GM12878 (cell line): ENCODE data around the gene ANO1. TPM values are rescaled to one million over a fixed set of nuclear protein-coding genes. Genes with fewer than 3 reads are reported as not detected.
A peak's percentile ranks its signal among the peaks of the same experiment; 100 is the strongest.

ENCODE experiments used
- ATAC-seq: fragments of 200-7000 bp; cut with Tn5 transposase; 3 replicates; pipeline ENCODE4 v1.9.1; 2020; ENCODE audit warnings: mild to moderate bottlenecking, moderate library complexity
- BruUV-seq: library from RNA; stranded (reverse); fragments of 400-500 nt; replicated peaks from 2 replicates; lab custom pipeline; 2021; lab: Mats Ljungman, UMichigan
- CTCF ChIA-PET: fragments of 300-600 bp; sonication (Branson Sonifier 250); formaldehyde crosslinking; extraction: SDS; loops from one replicate; lab custom pipeline; 2021; ENCODE audit warnings: inconsistent platforms; lab: Yijun Ruan, JAX
- POLR2A ChIA-PET: fragments of 350-600 bp; formaldehyde crosslinking; extraction: SDS; loops from one replicate; lab custom pipeline; 2021; ENCODE audit warnings: inconsistent platforms; lab: Charles Lee
- RAD21 ChIA-PET: fragments of 300-600 bp; sonication (Branson Sonifier 250); formaldehyde crosslinking; loops from one replicate; lab custom pipeline; 2023; ENCODE audit warnings: antibody characterized with exemption; ENCODE audit not compliant: unreplicated experiment; lab: Charles Lee
- SMC1A ChIA-PET: fragments of 300-600 bp; sonication (Branson Sonifier 250); formaldehyde crosslinking; loops from one replicate; lab custom pipeline; 2023; ENCODE audit not compliant: unreplicated experiment, uncharacterized antibody; lab: Charles Lee
- DNase-seq: peaks from one replicate; pipeline ENCODE4 v3.0.0-alpha.2; 2011; ENCODE audit warnings: low read depth, low spot score
- FAIRE-seq: peaks from 3 replicates; lab custom pipeline; 2011; peaks lifted over from hg19 to GRCh38; lab: Jason Lieb, UNC
- H2AFZ ChIP-seq: 2 replicates; pipeline ENCODE4 v1.6.0; 2011; ENCODE audit warnings: low read depth, low read length, control low read depth; ENCODE audit not compliant: control insufficient read depth
- H3K27ac ChIP-seq: 2 replicates; pipeline ENCODE4 v1.5.1; 2011; ENCODE audit warnings: control low read depth; ENCODE audit not compliant: control insufficient read depth, insufficient read depth
- H3K27me3 ChIP-seq, 2 experiments: replicated peaks in 1 of 2; 2 replicates each; pipeline versions ENCODE4 v1.6.0 to v1.6.1; 2011; ENCODE audit warnings: low read length in 1 of 2; ENCODE audit not compliant: control insufficient read depth in 2 of 2, insufficient read depth in 2 of 2
- H3K36me3 ChIP-seq, 2 experiments: 2 replicates each; pipeline ENCODE4 v1.5.1; 2011; ENCODE audit warnings: low read length in 1 of 2; ENCODE audit not compliant: control insufficient read depth in 2 of 2, insufficient read depth in 2 of 2
- H3K4me1 ChIP-seq: 2 replicates; pipeline ENCODE4 v1.6.1; 2011; ENCODE audit warnings: mild to moderate bottlenecking, low read length, moderate library complexity, mixed read lengths; ENCODE audit not compliant: control insufficient read depth, insufficient read depth
- H3K4me2 ChIP-seq: 2 replicates; pipeline ENCODE4 v1.6.0; 2011; ENCODE audit warnings: control low read depth; ENCODE audit not compliant: control insufficient read depth, insufficient read depth
- H3K4me3 ChIP-seq: fragments of 200-600 bp; sonication (generic); 2 replicates; pipeline ENCODE4 v1.5.1; 2016
- H3K79me2 ChIP-seq: 2 replicates; pipeline ENCODE4 v1.6.0; 2011; ENCODE audit warnings: low read length; ENCODE audit not compliant: control insufficient read depth, insufficient read depth
- H3K9ac ChIP-seq: 2 replicates; pipeline ENCODE4 v1.8.0; 2011; ENCODE audit warnings: low read length, control low read depth, mixed read lengths; ENCODE audit not compliant: control insufficient read depth, insufficient read depth
- H3K9me3 ChIP-seq: replicated peaks from 3 replicates; pipeline ENCODE4 v1.5.1; 2011; ENCODE audit warnings: mild to moderate bottlenecking, low read length; ENCODE audit not compliant: control insufficient read depth, insufficient read depth
- H4K20me1 ChIP-seq: 2 replicates; pipeline ENCODE4 v1.6.0; 2011; ENCODE audit not compliant: control insufficient read depth, insufficient read depth
- BHLHE40 ChIP-seq, 2 experiments: fragments of 450-650 bp in 1 of 2; IDR thresholded peaks; 2 replicates each; pipeline ENCODE4 v1.6.1; 2011 to 2017; ENCODE audit warnings: low read depth in 2 of 2, borderline replicate concordance in 1 of 2, improper control_type of control experiment in 1 of 2, low read length in 1 of 2, mild to moderate bottlenecking in 1 of 2
- EZH2 ChIP-seq: IDR thresholded peaks from 2 replicates; pipeline ENCODE4 v1.6.1; 2012; ENCODE audit warnings: low read depth, mild to moderate bottlenecking, control low read depth, inconsistent platforms, low read length, borderline replicate concordance; ENCODE audit not compliant: control insufficient read depth
- FOXK2 ChIP-seq: fragments of 450-650 bp; IDR thresholded peaks from 2 replicates; pipeline ENCODE4 v1.6.1; 2017; ENCODE audit warnings: mild to moderate bottlenecking, moderate library complexity
- NFXL1 ChIP-seq: fragments of 450-650 bp; IDR thresholded peaks from 2 replicates; pipeline ENCODE4 v1.6.1; 2017; ENCODE audit warnings: antibody characterized with exemption, mild to moderate bottlenecking, borderline replicate concordance
- POLR2AphosphoS2 ChIP-seq: IDR thresholded peaks from 2 replicates; pipeline ENCODE4 v1.6.1; 2011; ENCODE audit warnings: low read depth, mild to moderate bottlenecking, low read length, improper control_type of control experiment, moderate library complexity
- POLR2AphosphoS5 ChIP-seq: IDR thresholded peaks from 2 replicates; pipeline ENCODE4 v1.6.1; 2011; ENCODE audit warnings: mild to moderate bottlenecking, low read length, inconsistent platforms
- POU2F2 ChIP-seq: IDR thresholded peaks from 3 replicates; pipeline ENCODE4 v1.6.1; 2011; ENCODE audit warnings: low read depth, mild to moderate bottlenecking, low read length, borderline replicate concordance
- RAD51 ChIP-seq: fragments of 450-650 bp; IDR thresholded peaks from 2 replicates; pipeline ENCODE4 v1.6.1; 2016; ENCODE audit warnings: moderate library complexity, mild to moderate bottlenecking, inconsistent platforms
- RFX5 ChIP-seq: IDR thresholded peaks from 2 replicates; pipeline ENCODE4 v1.6.1; 2011; ENCODE audit warnings: low read depth, low read length, improper control_type of control experiment
- STAT3 ChIP-seq: IDR thresholded peaks from 2 replicates; pipeline ENCODE4 v1.6.1; 2011; ENCODE audit warnings: low read depth, low read length, improper control_type of control experiment
- ZSCAN29 ChIP-seq: fragments of 450-650 bp; IDR thresholded peaks from 2 replicates; pipeline ENCODE4 v1.6.1; 2017; ENCODE audit warnings: mild to moderate bottlenecking, moderate library complexity
- WGBS: methylation state at CpG from one replicate; pipeline ENCODE4 v1.1.6; 2016; ENCODE audit warnings: low lambda C conversion rate; ENCODE audit not compliant: insufficient replicate concordance, insufficient coverage; ENCODE audit errors: missing lambda C conversion rate; 5-methylcytosine and 5-hydroxymethylcytosine counted together
- in situ Hi-C: fragments of 300-500 bp; cut with MboI; formaldehyde crosslinking; loops from 9 replicates; pipeline ENCODE4 v1.14.3; 2018; ENCODE audit warnings: mixed read lengths
- intact Hi-C: fragments of 100-400 bp; cut with micrococcal nuclease; formaldehyde crosslinking; loops from one replicate; pipeline ENCODE4 v1.14.2; 2022; ENCODE audit not compliant: unreplicated experiment
- polyA plus RNA-seq, 11 experiments: library from polyadenylated mRNA; depleted of rRNA in 4 of 11; unstranded in 6 of 11; stranded (reverse) in 5 of 11; fragments of >200 nt; fragmentation: Nextera tagmentation in 4 of 11; fragmentation: Illumina TruSeq in 1 of 11; extraction: Ambion mirVana in 4 of 11; extraction: Trizol in 1 of 11; gene quantifications; 1 replicate in 1 of 11; 2 replicates in 10 of 11; pipeline versions ENCODE4 v1.2.1 to v1.2.3, GENCODE V29; 2011 to 2016; ENCODE audit warnings: inconsistent platforms in 2 of 11, missing spikeins in 2 of 11, low read depth in 1 of 11
- total RNA-seq, 4 experiments: library from RNA; depleted of rRNA in 3 of 4; stranded (reverse); fragments of >200 nt in 3 of 4; fragmentation: Illumina TruSeq in 1 of 4; extraction: Trizol in 1 of 4; gene quantifications; 2 replicates each; pipeline versions ENCODE4 v1.2.1 to v1.2.3, GENCODE V29; 2013 to 2021

The ANO1 gene
- total and polyA plus RNA-seq, 10 of the 15 experiments (the other 5 are each of a cell fraction or from before 2014, with no cell fraction given) = 0.01 to 0.38 (median 0.06) TPM; not detected in 7

DNA sequence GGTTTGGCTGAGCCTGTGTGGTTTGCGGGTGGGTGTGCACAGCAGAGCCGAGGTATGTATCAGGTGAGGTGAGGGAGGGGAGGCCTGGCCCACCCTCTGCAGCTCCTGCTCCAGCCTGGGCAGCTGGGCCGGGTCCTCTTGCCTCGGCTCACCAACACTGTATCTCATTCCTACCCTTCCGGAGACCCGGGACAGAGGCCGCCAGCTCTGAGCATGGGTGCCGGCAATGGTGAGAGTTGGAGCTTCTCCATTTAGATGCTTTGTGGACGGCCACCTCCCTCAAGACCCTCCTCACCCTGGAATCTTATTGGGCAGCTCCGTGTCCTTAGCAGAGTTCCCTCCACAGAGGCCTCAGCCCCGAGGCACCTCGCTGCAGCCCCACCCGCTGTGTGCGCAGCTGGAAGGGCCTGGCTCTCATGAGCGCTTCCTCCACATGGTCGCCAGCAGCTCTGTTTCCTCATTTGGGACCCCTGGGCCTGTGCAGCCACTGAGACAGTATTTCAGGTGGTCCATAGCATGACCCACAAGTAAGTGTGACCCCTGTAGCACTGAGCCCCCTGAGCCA, 55.7 kb downstream of the ANO1 start:
- Histone ChIP-seq H2AFZ (no peak overlapping the region), H3K27me3 (peaks cover 0 to 10% of the 10 kb centered on the region in 2 experiments; a peak in 3 of 4 replicates), H4K20me1 (no peaks in the 10 kb centered on the region; the same call in 1 of the 2 replicates), H3K9me3 (no peaks in the 10 kb centered on the region), H3K79me2 (no peaks in the 10 kb centered on the region), H3K27ac (no peak overlapping the region), H3K4me3 (no peak overlapping the region), H3K9ac (no peak overlapping the region), H3K4me1 (no peaks in the 10 kb centered on the region), H3K4me2 (no peak overlapping the region), H3K36me3 (no peaks in the 10 kb centered on the region)
- TF ChIP-seq STAT3 (no peak), POLR2AphosphoS5 (no peak), RAD51 (no peak), POU2F2 (no peak), FOXK2 (no peak), RFX5 (no peak), ZSCAN29 (no peak), NFXL1 (no peak), POLR2AphosphoS2 (no peak)
- ATAC-seq = no peak
- no peak for FAIRE-seq
- ChIA-PET RAD21 (no interaction called here), SMC1A (no interaction called here), POLR2A (no interaction called here), CTCF (no interaction called here)
- BruUV-seq = no TSS peak
- DNase-seq = no peak
- in situ Hi-C loops = no loop called here
- intact Hi-C loops = no loop called here
- WGBS = 42% methylated on average over 16 of the region's 16 CpGs

DNA sequence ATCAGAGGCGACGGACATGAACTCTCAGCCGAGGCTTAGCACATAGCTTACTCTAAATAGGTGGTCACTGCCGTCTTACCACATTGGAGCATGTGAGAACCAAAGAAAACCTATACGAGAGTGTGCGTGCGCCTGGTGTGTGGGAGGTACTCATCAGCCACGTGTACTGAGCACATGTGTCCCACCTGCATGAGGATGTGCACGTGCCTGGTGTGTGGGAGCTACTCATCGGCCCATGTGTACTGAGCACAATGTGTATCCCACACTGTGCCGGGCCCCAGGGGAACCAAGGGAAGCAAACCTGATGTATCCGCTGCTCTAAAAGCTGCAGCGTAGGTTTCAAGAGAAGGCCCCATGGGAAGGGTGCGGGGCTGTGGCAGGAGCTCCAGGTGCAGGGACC, 56.4 kb downstream of the ANO1 start:
- H3K4me1 ChIP-seq = no peaks in the 10 kb centered on the region
- POLR2A ChIA-PET = no interaction called here
- no peaks in the 10 kb centered on the region for H3K79me2 ChIP-seq
- in situ Hi-C loops (no loop called here), intact Hi-C loops (no loop called here)
- SMC1A ChIA-PET = no interaction called here
- no TSS peak for BruUV-seq
- H2AFZ ChIP-seq = no peak overlapping the region
- TF ChIP-seq EZH2 = no peak
- TF ChIP-seq BHLHE40 (IDR thresholded peaks at IDR 0.05; ENCODE audit: borderline replicate concordance in 1 of 2, low read depth in 2 of 2, low read length in 1 of 2) = peak in 1 of 2 experiments; percentile 42; a peak in 1 of 4 replicates
- FAIRE-seq (no peak), ATAC-seq (no peak), DNase-seq (no peak)
- 25% methylated on average over 14 of the region's 14 CpGs for WGBS
- H3K27ac ChIP-seq = no peak overlapping the region
- no peaks in the 10 kb centered on the region; the same call in 1 of the 2 replicates for H4K20me1 ChIP-seq
- no peak overlapping the region for H3K4me2 ChIP-seq
- CTCF ChIA-PET = no interaction called here
- RAD21 ChIA-PET = no interaction called here
- peaks cover 0 to 10% of the 10 kb centered on the region in 2 experiments; a peak in 3 of 4 replicates for H3K27me3 ChIP-seq
- H3K9me3 ChIP-seq = no peaks in the 10 kb centered on the region
- H3K36me3 ChIP-seq = no peaks in the 10 kb centered on the region
- H3K9ac ChIP-seq = no peak overlapping the region
- no peak overlapping the region for H3K4me3 ChIP-seq
